K562 (cell line): ENCODE measurements around the gene HNRNPM.

Experiments
- CEBPB ChIP-seq: fragments of 450-650 bp; IDR thresholded peaks from 2 replicates; pipeline ENCODE4 v1.6.1; 2016; ENCODE audit warnings: missing genetic modification characterization, missing compliant biosample characterization
- FOXJ3 ChIP-seq: sonication (generic); formaldehyde crosslinking; IDR thresholded peaks from 2 replicates; pipeline ENCODE4 v1.4.0; 2020; ENCODE audit warnings: mild to moderate bottlenecking, missing genetic modification reagents
- GABPA ChIP-seq: fragments of 200-800 bp; sonication (Bioruptor generic); conservative IDR thresholded peaks from 2 replicates; pipeline ENCODE4 v1.6.1; 2016; ENCODE audit warnings: low read depth, missing genetic modification characterization, missing compliant biosample characterization
- JUND ChIP-seq, 2 experiments: IDR thresholded peaks; 2 replicates in 1 of 2; 3 replicates in 1 of 2; pipeline ENCODE4 v1.6.1; 2011; ENCODE audit warnings: borderline replicate concordance in 2 of 2, low read depth in 2 of 2, low read length in 2 of 2, improper control_type of control experiment in 1 of 2, missing biosample characterization in 1 of 2, missing genetic modification characterization in 1 of 2, missing genetic modification reagents in 1 of 2
- NR2C2 ChIP-seq, 2 experiments: fragments of 200-800 bp in 1 of 2; sonication (Bioruptor generic) in 1 of 2; sonication (generic) in 1 of 2; formaldehyde crosslinking in 1 of 2; IDR thresholded peaks; 2 replicates each; pipeline versions ENCODE4 v1.6.1 to v1.8.0; 2016 to 2022; ENCODE audit warnings: mild to moderate bottlenecking in 1 of 2, missing compliant biosample characterization in 1 of 2, missing genetic modification characterization in 1 of 2, missing genetic modification reagents in 1 of 2
- POLR2AphosphoS5 ChIP-seq: IDR thresholded peaks from 2 replicates; pipeline ENCODE4 v1.6.1; 2011; ENCODE audit warnings: mild to moderate bottlenecking, low read depth, low read length, moderate library complexity; ENCODE audit not compliant: control insufficient read depth, insufficient read depth
- SP1 ChIP-seq: sonication (generic); formaldehyde crosslinking; IDR thresholded peaks from 2 replicates; pipeline ENCODE4 v1.8.1; 2022; ENCODE audit warnings: mild to moderate bottlenecking, missing genetic modification reagents
- TF ChIP-seq, protein P1 (sequence below): sonication (generic); formaldehyde crosslinking; IDR thresholded peaks from 2 replicates; pipeline ENCODE4 v1.8.0; 2022; ENCODE audit warnings: missing genetic modification reagents, mild to moderate bottlenecking, borderline replicate concordance
- TF ChIP-seq, protein P2 (sequence below), 3 experiments: IDR thresholded peaks in 2 of 3; conservative IDR thresholded peaks in 1 of 3; 2 replicates each; pipeline ENCODE4 v1.5.1; 2011 to 2012; ENCODE audit warnings: low read length in 3 of 3, mild to moderate bottlenecking in 3 of 3, control low read depth in 2 of 3, improper control_type of control experiment in 1 of 3, inconsistent platforms in 1 of 3, low read depth in 1 of 3, mixed read lengths in 1 of 3, moderate library complexity in 1 of 3; ENCODE audit not compliant: insufficient read depth in 2 of 3
- TF ChIP-seq, protein P3 (sequence below): fragments of 250-450 bp; sonication (Bioruptor Pico); IDR thresholded peaks from 2 replicates; pipeline ENCODE4 v1.9.0; 2021; ENCODE audit warnings: mild to moderate bottlenecking
- TF ChIP-seq, protein P4 (sequence below), 2 experiments: fragments of 450-650 bp in 1 of 2; sonication (generic) in 1 of 2; formaldehyde crosslinking; conservative IDR thresholded peaks; 2 replicates each; pipeline versions ENCODE4 v1.4.0 to v1.8.1; 2020 to 2022; ENCODE audit warnings: mild to moderate bottlenecking in 1 of 2, missing genetic modification reagents in 1 of 2

DNA sequence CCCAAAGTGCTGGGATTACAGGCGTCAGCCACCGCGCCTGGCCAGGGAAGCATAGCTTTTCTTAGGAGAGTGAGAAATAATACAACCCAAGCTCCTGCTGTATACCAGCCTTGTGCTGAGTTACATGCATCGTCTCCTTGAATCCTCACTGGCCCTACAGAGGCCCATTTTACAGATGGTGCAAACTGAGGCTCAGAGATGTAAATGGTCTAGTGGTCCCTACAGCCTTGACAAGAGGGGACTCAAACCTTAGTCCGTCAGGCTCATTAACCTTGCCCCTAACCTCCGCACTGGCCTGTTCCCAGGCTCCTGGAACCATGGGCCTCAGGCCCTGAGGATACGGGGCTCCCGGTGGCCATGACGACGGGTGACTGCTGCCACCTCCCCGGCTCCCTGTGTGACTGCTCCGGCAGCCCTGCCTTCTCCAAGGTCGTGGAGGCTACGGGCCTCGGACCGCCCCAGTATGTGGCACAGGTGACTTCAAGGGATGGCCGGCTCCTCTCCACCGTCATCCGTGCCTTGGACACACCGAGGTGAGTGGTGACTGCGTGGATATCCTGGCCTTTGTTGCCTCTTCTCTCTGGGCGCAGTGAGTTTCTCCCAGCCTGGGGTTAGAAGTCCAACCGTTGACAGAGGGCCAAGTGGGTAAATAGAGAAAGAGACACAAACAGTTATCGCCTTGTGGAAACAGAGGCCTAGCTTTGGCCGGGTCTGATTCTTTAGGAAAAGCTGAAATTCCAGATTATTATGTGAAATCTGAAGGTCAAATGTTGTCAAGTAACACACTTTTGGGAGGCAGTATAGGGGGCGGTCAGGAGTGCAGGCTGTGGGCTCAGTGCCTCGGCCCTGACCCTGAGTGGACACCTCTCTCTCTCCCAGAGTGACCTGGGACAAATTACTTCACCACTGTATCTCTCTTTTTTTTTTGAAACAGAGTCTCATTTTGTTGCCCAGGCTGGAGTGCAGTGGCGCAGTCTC lies 23.0 kb upstream of the HNRNPM start:
- TF ChIP-seq JUND (IDR thresholded peaks at IDR 0.05; ENCODE audit: borderline replicate concordance, low read depth, low read length) (no peak), JUND (tag; IDR thresholded peaks at IDR 0.05; ENCODE audit: borderline replicate concordance, low read depth, low read length) (no peak), POLR2AphosphoS5 (no peak), SP1 (CRISPR knock-in tag) (no peak), CEBPB (tag) (no peak), GABPA (tag) (no peak), NR2C2 (CRISPR knock-in tag; IDR thresholded peaks at IDR 0.05) (no peak), NR2C2 (tag; IDR thresholded peaks at IDR 0.05) (no peak), FOXJ3 (CRISPR knock-in tag) (no peak)
- TF ChIP-seq, protein P1, sequence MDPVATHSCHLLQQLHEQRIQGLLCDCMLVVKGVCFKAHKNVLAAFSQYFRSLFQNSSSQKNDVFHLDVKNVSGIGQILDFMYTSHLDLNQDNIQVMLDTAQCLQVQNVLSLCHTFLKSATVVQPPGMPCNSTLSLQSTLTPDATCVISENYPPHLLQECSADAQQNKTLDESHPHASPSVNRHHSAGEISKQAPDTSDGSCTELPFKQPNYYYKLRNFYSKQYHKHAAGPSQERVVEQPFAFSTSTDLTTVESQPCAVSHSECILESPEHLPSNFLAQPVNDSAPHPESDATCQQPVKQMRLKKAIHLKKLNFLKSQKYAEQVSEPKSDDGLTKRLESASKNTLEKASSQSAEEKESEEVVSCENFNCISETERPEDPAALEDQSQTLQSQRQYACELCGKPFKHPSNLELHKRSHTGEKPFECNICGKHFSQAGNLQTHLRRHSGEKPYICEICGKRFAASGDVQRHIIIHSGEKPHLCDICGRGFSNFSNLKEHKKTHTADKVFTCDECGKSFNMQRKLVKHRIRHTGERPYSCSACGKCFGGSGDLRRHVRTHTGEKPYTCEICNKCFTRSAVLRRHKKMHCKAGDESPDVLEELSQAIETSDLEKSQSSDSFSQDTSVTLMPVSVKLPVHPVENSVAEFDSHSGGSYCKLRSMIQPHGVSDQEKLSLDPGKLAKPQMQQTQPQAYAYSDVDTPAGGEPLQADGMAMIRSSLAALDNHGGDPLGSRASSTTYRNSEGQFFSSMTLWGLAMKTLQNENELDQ (CRISPR knock-in tag) = no peak
- TF ChIP-seq, protein P2, sequence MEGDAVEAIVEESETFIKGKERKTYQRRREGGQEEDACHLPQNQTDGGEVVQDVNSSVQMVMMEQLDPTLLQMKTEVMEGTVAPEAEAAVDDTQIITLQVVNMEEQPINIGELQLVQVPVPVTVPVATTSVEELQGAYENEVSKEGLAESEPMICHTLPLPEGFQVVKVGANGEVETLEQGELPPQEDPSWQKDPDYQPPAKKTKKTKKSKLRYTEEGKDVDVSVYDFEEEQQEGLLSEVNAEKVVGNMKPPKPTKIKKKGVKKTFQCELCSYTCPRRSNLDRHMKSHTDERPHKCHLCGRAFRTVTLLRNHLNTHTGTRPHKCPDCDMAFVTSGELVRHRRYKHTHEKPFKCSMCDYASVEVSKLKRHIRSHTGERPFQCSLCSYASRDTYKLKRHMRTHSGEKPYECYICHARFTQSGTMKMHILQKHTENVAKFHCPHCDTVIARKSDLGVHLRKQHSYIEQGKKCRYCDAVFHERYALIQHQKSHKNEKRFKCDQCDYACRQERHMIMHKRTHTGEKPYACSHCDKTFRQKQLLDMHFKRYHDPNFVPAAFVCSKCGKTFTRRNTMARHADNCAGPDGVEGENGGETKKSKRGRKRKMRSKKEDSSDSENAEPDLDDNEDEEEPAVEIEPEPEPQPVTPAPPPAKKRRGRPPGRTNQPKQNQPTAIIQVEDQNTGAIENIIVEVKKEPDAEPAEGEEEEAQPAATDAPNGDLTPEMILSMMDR (IDR thresholded peaks at IDR 0.05 in 2 of 3, conservative IDR thresholded peaks at IDR 0.05 in 1 of 3; ENCODE audit: insufficient read depth in 2 of 3, low read depth in 1 of 3, low read length in 3 of 3) = no peak
- TF ChIP-seq, protein P3, sequence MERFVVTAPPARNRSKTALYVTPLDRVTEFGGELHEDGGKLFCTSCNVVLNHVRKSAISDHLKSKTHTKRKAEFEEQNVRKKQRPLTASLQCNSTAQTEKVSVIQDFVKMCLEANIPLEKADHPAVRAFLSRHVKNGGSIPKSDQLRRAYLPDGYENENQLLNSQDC (CRISPR knock-in tag) = no peak
- TF ChIP-seq, protein P4, sequence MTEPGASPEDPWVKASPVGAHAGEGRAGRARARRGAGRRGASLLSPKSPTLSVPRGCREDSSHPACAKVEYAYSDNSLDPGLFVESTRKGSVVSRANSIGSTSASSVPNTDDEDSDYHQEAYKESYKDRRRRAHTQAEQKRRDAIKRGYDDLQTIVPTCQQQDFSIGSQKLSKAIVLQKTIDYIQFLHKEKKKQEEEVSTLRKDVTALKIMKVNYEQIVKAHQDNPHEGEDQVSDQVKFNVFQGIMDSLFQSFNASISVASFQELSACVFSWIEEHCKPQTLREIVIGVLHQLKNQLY (CRISPR knock-in tag; conservative IDR thresholded peaks at IDR 0.05) = no peak
